ENCODE data around the gene PISD. TPM values are rescaled to one million over a fixed set of nuclear protein-coding genes. Genes with fewer than 3 reads are reported as not detected.
A peak's percentile ranks its signal among the peaks of the same experiment; 100 is the strongest.

The PISD gene
- total RNA-seq, 1 donor from 2014 or later: 110 TPM

- intact Hi-C loops (cut with DNase I): no loop called here
- H3K36me3 ChIP-seq: peaks cover 11 to 31% of the 10 kb centered on the region in 2 donors
- H3K27ac ChIP-seq: peak overlapping the region; percentile 11 to 30
- H3K27me3 ChIP-seq: no peaks in the 10 kb centered on the region
- no peak overlapping the region for H3K4me3 ChIP-seq
- no peak for TF ChIP-seq CTCF (IDR thresholded peaks at IDR 0.05)
- H3K9me3 ChIP-seq: no peaks in the 10 kb centered on the region
- no peak for DNase-seq (ENCODE audit: low spot score in 2 of 2)
- H3K4me1 ChIP-seq: no peaks in the 10 kb centered on the region
Observed at GRCh38 chr22:31586137-31586920, 75.7 kb downstream of the PISD start.

- H3K27ac ChIP-seq: peak overlapping the region; percentile 11 to 30
- peaks cover 11 to 31% of the 10 kb centered on the region in 2 donors for H3K36me3 ChIP-seq
- H3K4me1 ChIP-seq: no peaks in the 10 kb centered on the region
- TF ChIP-seq CTCF (IDR thresholded peaks at IDR 0.05): no peak
- H3K9me3 ChIP-seq: no peaks in the 10 kb centered on the region
- no peaks in the 10 kb centered on the region for H3K27me3 ChIP-seq
- DNase-seq (ENCODE audit: low spot score in 2 of 2): no peak
- no peak overlapping the region for H3K4me3 ChIP-seq
- intact Hi-C loops (cut with DNase I): no loop called here
Observed at GRCh38 chr22:31585161-31585859, 76.7 kb downstream of the PISD start.

DNA sequence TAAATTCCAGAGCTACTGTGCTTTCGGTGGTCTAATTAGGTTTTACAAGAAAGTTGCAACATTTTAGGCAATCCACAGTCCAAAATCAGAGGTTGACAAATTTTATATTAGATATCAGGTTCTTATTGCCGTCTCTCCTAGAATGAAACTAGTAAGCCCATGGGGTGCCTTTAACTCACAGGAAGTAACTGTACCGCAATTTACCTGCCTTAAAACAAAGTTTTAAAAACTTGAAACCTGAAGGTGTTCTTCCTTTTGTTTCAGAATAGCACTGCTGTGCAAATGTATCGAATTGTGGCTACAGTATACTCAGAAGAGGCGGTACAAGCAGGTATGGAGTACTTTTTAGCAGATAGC, 77.2 kb downstream of the PISD start:
- Histone ChIP-seq H3K4me1 (no peaks in the 10 kb centered on the region), H3K36me3 (peaks cover 11 to 31% of the 10 kb centered on the region in 2 donors), H3K4me3 (no peak overlapping the region), H3K9me3 (no peaks in the 10 kb centered on the region), H3K27me3 (no peaks in the 10 kb centered on the region), H3K27ac (peak overlapping the region in 1 of 2 donors; percentile 20)
- intact Hi-C loops (cut with DNase I): no loop called here
- no peak for TF ChIP-seq CTCF (IDR thresholded peaks at IDR 0.05)
- DNase-seq (ENCODE audit: low spot score in 2 of 2): no peak

DNA sequence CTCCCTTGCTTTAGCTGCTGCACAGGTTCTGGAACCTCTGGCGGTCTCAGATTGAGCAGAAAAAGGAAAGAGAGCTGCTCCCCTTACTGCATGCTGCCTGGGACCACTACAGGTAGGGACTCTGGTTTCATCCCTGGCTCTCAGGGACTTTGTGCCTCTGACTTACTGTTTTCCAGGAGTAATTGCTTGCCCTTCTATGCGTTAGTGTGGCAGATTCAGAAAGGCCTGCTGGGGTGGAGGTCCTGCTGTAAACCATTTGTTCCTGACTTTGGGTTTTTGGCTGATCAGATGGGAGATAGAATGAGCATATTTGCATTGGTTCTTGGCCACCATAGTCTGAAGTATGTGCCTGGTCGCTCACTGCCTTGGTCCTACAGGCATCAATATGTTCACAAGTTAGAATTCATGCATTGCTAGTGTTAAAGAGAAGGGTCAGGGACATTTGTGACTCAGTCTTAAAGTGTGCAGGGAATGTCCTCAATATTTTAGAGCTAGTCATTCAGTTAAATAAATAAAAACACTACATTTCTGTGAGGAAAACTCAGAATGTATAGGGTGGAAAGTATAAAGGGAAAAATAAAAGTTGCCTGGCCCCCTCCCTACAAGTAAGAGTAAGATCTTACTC, 78.0 kb downstream of the PISD start:
- H3K36me3 ChIP-seq: peaks cover 11 to 29% of the 10 kb centered on the region in 2 donors
- no peak for TF ChIP-seq CTCF (IDR thresholded peaks at IDR 0.05)
- no peak for DNase-seq (ENCODE audit: low spot score in 2 of 2)
- H3K4me3 ChIP-seq: no peak overlapping the region
- H3K9me3 ChIP-seq: no peaks in the 10 kb centered on the region
- H3K27ac ChIP-seq: no peak overlapping the region
- no peaks in the 10 kb centered on the region for H3K27me3 ChIP-seq
- no peaks in the 10 kb centered on the region for H3K4me1 ChIP-seq
- intact Hi-C loops (cut with DNase I): no loop called here

DNA sequence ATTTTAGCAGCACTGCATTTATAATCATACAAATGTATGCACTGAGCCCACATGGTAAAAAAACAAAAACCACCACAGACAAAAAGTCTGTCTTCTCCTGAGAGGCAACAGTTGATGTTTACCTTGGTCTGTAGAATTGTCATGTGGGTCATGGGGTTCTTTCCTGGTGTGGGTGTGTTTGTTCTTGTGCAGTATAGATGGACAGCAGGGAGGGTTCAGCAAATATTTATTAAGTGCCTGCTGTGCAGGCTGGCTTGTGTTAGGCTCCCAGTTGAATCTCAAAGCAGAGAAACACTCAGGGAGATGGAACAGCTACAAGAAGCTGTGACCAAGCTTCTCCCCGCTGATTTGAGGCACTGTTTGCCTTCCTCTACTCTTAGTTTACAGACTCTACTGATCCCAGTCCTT, 82.2 kb downstream of the PISD start:
- no peak overlapping the region for H3K27ac ChIP-seq
- H3K4me3 ChIP-seq: no peak overlapping the region
- no peaks in the 10 kb centered on the region for H3K9me3 ChIP-seq
- intact Hi-C loops (cut with DNase I): no loop called here
- H3K4me1 ChIP-seq: no peaks in the 10 kb centered on the region
- no peaks in the 10 kb centered on the region for H3K27me3 ChIP-seq
- no peak for DNase-seq (ENCODE audit: low spot score in 2 of 2)
- TF ChIP-seq CTCF (IDR thresholded peaks at IDR 0.05): no peak
- H3K36me3 ChIP-seq: peaks cover 12 to 23% of the 10 kb centered on the region in 2 donors

All from ascending aorta (tissue), 2 donors.